ENCODE measurements around the gene STK38.

Gene STK38

DNA sequence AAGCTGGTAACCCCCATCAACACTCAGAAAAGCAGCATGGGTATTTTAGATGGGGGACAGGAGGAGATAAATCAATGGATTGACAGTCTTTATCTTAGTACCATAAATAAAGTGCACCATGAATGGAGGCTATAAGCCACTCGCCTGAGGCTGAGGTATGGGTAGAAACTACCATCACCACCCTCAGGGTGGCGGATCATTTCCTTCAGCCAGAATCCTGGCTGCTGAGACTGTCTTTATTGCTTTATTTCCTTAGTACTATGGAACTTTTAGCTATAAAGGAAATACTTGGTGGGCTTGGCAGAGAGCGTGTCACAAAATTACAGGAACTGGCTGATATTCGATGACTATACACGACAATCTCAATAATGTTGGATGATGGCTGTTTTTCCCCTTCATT is 52.2 kb downstream of the STK38 start:
- no peak for TF ChIP-seq GABPA (IDR thresholded peaks at IDR 0.05; ENCODE audit: low read depth)
- no peak for TF ChIP-seq POLR2AphosphoS5 (IDR thresholded peaks at IDR 0.05; ENCODE audit: low read depth)
- TF ChIP-seq, protein P1, sequence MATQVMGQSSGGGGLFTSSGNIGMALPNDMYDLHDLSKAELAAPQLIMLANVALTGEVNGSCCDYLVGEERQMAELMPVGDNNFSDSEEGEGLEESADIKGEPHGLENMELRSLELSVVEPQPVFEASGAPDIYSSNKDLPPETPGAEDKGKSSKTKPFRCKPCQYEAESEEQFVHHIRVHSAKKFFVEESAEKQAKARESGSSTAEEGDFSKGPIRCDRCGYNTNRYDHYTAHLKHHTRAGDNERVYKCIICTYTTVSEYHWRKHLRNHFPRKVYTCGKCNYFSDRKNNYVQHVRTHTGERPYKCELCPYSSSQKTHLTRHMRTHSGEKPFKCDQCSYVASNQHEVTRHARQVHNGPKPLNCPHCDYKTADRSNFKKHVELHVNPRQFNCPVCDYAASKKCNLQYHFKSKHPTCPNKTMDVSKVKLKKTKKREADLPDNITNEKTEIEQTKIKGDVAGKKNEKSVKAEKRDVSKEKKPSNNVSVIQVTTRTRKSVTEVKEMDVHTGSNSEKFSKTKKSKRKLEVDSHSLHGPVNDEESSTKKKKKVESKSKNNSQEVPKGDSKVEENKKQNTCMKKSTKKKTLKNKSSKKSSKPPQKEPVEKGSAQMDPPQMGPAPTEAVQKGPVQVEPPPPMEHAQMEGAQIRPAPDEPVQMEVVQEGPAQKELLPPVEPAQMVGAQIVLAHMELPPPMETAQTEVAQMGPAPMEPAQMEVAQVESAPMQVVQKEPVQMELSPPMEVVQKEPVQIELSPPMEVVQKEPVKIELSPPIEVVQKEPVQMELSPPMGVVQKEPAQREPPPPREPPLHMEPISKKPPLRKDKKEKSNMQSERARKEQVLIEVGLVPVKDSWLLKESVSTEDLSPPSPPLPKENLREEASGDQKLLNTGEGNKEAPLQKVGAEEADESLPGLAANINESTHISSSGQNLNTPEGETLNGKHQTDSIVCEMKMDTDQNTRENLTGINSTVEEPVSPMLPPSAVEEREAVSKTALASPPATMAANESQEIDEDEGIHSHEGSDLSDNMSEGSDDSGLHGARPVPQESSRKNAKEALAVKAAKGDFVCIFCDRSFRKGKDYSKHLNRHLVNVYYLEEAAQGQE (IDR thresholded peaks at IDR 0.05; ENCODE audit: insufficient replicate concordance, low read depth): no peak
- no peak for TF ChIP-seq SPI1 (IDR thresholded peaks at IDR 0.05; ENCODE audit: borderline replicate concordance, low read depth)
- TF ChIP-seq, protein P2, sequence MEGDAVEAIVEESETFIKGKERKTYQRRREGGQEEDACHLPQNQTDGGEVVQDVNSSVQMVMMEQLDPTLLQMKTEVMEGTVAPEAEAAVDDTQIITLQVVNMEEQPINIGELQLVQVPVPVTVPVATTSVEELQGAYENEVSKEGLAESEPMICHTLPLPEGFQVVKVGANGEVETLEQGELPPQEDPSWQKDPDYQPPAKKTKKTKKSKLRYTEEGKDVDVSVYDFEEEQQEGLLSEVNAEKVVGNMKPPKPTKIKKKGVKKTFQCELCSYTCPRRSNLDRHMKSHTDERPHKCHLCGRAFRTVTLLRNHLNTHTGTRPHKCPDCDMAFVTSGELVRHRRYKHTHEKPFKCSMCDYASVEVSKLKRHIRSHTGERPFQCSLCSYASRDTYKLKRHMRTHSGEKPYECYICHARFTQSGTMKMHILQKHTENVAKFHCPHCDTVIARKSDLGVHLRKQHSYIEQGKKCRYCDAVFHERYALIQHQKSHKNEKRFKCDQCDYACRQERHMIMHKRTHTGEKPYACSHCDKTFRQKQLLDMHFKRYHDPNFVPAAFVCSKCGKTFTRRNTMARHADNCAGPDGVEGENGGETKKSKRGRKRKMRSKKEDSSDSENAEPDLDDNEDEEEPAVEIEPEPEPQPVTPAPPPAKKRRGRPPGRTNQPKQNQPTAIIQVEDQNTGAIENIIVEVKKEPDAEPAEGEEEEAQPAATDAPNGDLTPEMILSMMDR (IDR thresholded peaks at IDR 0.05; ENCODE audit: insufficient read depth, low read length): no peak
- Histone ChIP-seq H3K27ac (replicated peaks) (no peak overlapping the region), H3K27me3 (ENCODE audit: insufficient read depth, poor library complexity, severe bottlenecking) (no peaks in the 10 kb centered on the region), H3K4me3 (replicated peaks; ENCODE audit: insufficient read depth, low read length) (no peak overlapping the region)
- no peak for DNase-seq (ENCODE audit: low read depth in 1 of 2, low spot score in 1 of 2)

DNA sequence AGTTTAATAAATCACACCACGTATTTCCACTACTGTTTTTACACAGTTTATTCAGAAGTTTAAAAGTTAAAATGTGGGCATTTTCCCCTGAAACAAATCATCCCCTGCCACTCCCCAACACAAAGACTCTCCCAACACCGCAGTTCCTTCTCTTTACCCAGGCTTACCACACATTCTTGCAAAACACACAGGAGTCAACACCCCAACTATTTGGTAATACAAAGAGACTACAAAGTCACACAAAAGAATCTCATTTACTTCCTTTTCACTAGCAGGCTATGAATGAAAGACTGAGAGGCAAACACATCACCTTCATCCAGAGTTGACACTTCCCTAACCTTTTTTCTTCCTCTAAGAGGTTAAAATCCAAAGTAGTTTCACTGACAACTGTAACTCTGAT is 53.4 kb downstream of the STK38 start:
- Histone ChIP-seq H3K27ac (replicated peaks) (no peak overlapping the region), H3K27me3 (ENCODE audit: insufficient read depth, poor library complexity, severe bottlenecking) (no peaks in the 10 kb centered on the region)
- TF ChIP-seq, protein P2 (IDR thresholded peaks at IDR 0.05; ENCODE audit: insufficient read depth, low read length): no peak
- peak; percentile 52 for TF ChIP-seq GABPA (IDR thresholded peaks at IDR 0.05; ENCODE audit: low read depth)
- TF ChIP-seq SPI1 (IDR thresholded peaks at IDR 0.05; ENCODE audit: borderline replicate concordance, low read depth): peak; percentile 83
- TF ChIP-seq, protein P1 (IDR thresholded peaks at IDR 0.05; ENCODE audit: insufficient replicate concordance, low read depth): peak; percentile 27
- TF ChIP-seq POLR2AphosphoS5 (IDR thresholded peaks at IDR 0.05; ENCODE audit: low read depth): peak; percentile 82

DNA sequence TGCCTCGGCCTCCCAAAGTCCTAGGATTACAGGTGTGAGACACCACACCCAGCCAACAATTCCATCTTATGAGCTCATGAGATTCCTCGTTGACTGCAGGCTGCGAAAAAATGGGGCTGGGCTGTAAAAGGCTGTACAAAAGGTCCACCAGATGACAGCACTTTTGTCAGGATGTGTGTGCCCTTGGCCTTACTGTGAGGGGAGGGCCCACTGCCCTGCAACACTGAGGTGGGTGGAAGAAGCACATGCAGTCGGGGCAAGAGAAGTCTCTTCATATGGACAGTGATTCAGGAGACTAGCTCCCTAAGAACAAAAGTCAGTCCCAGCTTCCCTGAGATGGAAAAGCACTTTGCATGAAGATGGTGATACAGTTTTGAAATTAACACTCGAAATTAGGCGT is 54.0 kb downstream of the STK38 start:
- TF ChIP-seq, protein P2 (IDR thresholded peaks at IDR 0.05; ENCODE audit: insufficient read depth, low read length): no peak
- TF ChIP-seq, protein P1 (IDR thresholded peaks at IDR 0.05; ENCODE audit: insufficient replicate concordance, low read depth): no peak
- no peak for TF ChIP-seq SPI1 (IDR thresholded peaks at IDR 0.05; ENCODE audit: borderline replicate concordance, low read depth)
- no peak for TF ChIP-seq GABPA (IDR thresholded peaks at IDR 0.05; ENCODE audit: low read depth)
- no peak for TF ChIP-seq POLR2AphosphoS5 (IDR thresholded peaks at IDR 0.05; ENCODE audit: low read depth)
- Histone ChIP-seq H3K27ac (replicated peaks) (no peak overlapping the region), H3K27me3 (ENCODE audit: insufficient read depth, poor library complexity, severe bottlenecking) (no peaks in the 10 kb centered on the region), H3K4me3 (replicated peaks; ENCODE audit: insufficient read depth, low read length) (no peak overlapping the region)
- DNase-seq (ENCODE audit: low read depth in 1 of 2, low spot score in 1 of 2): no peak

More for the DNA sequence above, 53.4 kb downstream of the STK38 start:
- DNase-seq (ENCODE audit: low read depth in 1 of 2, low spot score in 1 of 2): peak; percentile 81 to 91
- no peak overlapping the region for H3K4me3 ChIP-seq (replicated peaks; ENCODE audit: insufficient read depth, low read length)
